Glomerular endothelial cell (primary cell): ENCODE data around the gene KHK. TPM values are rescaled to one million over a fixed set of nuclear protein-coding genes. Genes with fewer than 3 reads are reported as not detected.

Source experiments
- DNase-seq: peaks from one replicate; pipeline ENCODE4 v3.0.0-alpha.2; 2011; ENCODE audit warnings: low read depth, low spot score; ENCODE audit errors: extremely low read depth
- total RNA-seq: library from RNA; depleted of rRNA; stranded (reverse); fragments of >200 nt; gene quantifications from 2 replicates; pipeline ENCODE4 v1.2.3, GENCODE V29; 2015

KHK gene
- total RNA-seq, 1 donor from 2014 or later: 0.58 TPM

- DNase-seq: no peak
Observed at GRCh38 chr2:27080603-27080936, 6.0 kb upstream of the KHK start.

GRCh38 chr2:27081984-27082772 is 4.4 kb upstream of the KHK start:
- DNase-seq: no peak

GRCh38 chr2:27082773-27083409 is 3.7 kb upstream of the KHK start:
- no peak for DNase-seq

- DNase-seq: no peak
Observed at GRCh38 chr2:27083410-27084296, 2.9 kb upstream of the KHK start.

GRCh38 chr2:27084297-27085061 is 2.1 kb upstream of the KHK start:
- DNase-seq: no peak

- DNase-seq: no peak
Observed at GRCh38 chr2:27085062-27085672, 1.4 kb upstream of the KHK start.

- no peak for DNase-seq
Observed at GRCh38 chr2:27085673-27086089, 891 bp upstream of the KHK start.

GRCh38 chr2:27086090-27086723 is 365 bp upstream of the KHK start:
- no peak for DNase-seq

- DNase-seq: no peak
Observed at GRCh38 chr2:27087823-27088410, 1.3 kb downstream of the KHK start.

GRCh38 chr2:27088634-27089033 is 2.1 kb downstream of the KHK start:
- DNase-seq: no peak

- DNase-seq: no peak
Observed at GRCh38 chr2:27089111-27089954, 2.8 kb downstream of the KHK start.

- DNase-seq: no peak
Observed at GRCh38 chr2:27091746-27092695, 5.4 kb downstream of the KHK start.

GRCh38 chr2:27092696-27093429 is 6.3 kb downstream of the KHK start:
- DNase-seq: no peak

- no peak for DNase-seq
Observed at GRCh38 chr2:27093430-27094352, 7.1 kb downstream of the KHK start.

- DNase-seq: no peak
Observed at GRCh38 chr2:27094353-27094984, 7.9 kb downstream of the KHK start.
